ENCODE data around the gene BDP1.
"Not testable (repeated sequence)": the region's sequence is repeated elsewhere in the genome, so short reads cannot be mapped to it uniquely, and the experiment has no call there.

The BDP1 gene, protein sequence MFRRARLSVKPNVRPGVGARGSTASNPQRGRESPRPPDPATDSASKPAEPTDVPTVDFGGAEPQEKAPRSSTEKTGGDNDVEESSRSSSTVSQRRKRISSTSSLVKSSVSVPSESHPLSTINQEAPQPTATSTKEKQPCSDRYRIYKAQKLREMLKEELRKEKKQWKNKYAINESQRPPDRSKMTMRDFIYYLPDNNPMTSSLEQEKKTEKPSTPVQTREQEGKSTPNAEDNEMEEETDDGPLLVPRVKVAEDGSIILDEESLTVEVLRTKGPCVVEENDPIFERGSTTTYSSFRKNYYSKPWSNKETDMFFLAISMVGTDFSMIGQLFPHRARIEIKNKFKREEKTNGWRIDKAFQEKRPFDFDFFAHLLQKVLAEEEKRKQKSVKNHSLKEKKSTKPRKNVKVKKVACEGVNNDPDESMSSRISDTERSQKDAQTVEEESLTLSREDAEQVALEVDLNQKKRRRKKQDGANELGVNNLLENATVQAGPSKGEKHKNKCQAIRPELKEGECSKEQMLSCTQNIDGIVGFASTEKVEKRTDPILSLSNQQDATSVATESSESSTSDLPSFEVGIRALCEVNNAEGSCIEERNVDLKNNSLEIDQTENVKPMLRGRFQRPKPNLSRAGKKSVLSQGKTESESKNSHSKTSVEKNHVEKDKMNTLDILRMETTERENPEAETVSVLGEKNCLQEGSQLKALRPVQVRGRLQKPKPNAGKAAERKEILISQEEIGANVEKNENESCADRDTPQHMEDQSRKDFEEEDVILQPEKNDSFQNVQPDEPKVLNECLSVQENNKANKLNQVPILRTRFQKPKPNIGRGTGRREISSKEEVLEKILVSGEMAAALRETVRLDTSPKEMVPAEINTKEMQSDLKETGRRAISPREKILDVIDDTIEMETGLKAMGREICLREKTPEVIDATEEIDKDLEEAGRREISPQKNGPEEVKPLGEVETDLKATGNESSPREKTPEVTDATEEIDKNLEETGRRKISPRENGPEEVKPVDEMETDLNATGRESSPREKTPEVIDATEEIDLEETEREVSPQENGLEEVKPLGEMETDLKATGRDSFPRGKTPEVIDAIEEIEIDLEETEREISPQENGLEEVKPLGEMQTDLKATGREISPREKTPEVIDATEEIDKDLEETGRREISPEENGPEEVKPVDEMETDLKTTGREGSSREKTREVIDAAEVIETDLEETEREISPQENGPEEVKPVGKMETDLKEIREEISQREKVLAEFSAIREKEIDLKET (N-terminal part only)

DNA sequence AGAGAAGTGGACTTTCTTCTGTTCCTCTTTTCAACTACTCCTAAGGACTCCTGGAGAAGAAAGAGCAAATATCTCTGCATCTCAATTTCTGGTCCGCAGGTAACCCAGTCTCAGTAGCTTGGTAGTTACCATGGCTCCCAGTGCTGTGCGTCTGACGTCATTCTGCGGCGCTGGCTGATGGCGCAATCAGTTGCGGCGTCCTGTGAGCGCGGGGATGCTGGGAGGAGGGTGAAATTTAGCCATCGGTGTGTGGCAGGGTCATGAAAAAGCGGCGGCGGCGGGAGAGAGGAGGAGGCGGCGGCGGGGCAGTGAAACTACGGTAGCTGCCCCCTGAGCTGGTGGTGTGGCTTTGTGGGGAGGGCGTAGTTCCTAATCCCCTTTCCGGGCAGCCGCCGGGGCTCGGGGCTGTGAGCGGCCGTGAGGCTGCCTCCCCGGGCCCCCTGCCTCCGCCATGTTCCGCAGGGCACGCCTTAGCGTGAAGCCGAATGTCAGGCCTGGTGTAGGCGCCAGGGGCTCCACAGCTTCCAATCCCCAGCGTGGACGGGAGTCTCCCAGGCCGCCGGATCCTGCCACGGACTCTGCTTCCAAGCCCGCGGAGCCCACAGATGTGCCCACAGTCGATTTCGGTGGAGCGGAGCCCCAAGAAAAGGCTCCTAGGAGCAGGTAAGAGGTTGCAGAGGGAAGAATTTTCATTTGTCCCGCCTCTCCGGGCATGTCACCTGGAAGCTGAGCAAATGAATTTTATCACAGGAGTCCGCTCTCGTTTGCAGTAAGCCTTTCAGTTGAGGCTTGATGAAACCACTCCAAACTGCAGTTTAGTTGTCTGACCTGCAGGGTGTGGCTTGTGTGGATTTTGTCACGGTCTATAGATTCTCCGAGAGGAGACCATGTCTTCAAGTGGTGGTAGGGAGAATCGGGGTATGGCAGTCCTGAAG is at the start of gene BDP1:
TSS of gene BDP1 (plus strand) at position 225 of the 935 bp plus-strand sequence. CDS start at position 452, 227 bp downstream.
- peak; percentile 98 for DNase-seq

DNA sequence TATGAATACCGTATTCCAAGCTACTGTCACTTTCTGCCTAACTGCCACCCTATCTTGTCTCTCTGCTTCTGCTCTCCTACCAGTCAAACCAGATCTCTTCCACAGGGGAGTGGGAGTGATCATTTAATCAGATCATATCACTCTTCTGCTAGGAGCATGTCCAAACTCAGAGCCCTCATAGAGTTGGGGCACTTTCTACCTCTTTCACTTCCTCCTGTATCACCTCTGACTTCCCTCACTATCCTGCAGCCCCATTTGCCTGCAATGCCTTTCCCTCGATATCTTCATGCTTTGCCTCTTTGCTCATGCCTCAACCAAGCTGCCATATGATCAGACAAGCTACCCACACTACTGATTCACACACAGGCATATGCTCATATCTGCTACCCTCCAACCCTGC is 45.4 kb upstream of the BDP1 start:
- not testable (repeated sequence) for DNase-seq

DNA sequence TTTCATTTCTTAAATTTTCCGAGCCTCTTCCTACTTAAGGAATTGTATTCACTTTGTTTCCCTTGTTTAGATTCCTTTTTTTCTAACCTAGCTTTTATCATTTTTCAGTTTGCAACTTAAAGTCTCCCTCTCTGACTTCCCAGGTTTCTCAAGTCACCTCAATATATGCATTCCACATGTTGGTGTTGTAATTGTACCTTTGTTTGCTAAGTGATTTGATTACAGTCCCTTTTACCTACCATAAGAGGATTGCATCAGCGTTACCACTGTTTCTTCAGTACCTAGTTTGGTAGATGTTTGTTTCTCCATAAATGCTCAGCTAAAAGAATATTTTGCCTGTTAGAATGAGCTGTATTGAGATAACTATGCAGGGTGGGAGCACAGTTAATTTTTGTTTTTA is 39.8 kb upstream of the BDP1 start:
- DNase-seq = not testable (repeated sequence)

DNA sequence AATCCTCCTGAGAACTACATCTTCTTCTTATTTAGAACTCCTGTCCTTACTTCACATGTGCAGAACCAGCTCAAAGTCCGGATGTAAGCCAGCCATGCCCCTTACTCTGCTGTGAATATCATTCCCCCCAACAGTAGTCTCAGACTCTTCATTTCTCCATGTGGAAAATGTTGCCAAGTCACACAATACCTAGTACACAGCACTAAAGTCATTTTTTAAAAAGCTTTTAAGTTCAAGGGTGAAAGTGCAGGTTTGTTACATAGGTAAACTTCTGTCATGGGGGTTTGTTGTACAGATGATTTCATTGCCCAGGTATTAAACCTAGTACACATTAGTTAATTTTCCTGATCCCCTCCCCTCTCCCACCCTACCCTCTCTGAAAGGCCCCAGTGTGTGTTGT is 37.4 kb upstream of the BDP1 start:
- DNase-seq = not testable (repeated sequence)

DNA sequence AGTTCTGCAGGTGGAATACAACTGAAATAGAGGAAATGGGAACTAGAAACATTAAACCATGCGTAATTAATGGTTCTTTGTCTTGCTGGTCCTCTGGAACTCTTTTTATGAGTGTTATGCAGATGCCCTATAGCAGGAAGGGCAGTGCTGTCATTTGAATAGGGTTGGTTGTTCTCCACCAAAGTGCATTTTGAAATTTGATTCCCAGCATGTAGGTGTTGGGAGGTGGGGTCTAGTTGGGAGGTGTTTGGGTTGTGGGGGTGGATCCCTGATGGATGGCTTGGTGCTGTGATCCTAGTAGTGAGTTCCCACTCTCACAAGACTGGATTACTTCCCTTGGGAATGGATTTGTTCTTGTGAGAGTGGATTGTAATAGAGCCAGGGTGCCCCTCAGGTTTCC is 34.2 kb upstream of the BDP1 start:
- not testable (repeated sequence) for DNase-seq

DNA sequence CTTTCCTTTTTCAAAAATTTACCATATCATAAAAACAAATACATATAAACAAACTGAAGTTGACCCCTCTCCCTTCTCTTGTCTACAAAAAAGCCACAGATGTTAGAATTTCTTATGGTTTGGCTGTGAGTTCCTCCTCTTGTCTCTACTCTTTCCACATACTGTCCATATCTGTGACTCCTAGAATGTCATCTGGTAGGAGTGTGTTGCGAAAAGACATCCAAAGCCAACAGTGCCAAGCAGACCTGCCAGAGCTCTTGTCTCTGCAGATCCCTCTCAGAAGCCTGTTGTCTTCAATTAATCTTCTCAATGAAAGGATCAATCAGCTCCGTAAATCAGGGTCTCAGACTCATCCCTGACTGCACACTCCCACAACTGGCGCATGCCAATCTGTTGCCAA is 31.6 kb upstream of the BDP1 start:
- DNase-seq = not testable (repeated sequence)

DNA sequence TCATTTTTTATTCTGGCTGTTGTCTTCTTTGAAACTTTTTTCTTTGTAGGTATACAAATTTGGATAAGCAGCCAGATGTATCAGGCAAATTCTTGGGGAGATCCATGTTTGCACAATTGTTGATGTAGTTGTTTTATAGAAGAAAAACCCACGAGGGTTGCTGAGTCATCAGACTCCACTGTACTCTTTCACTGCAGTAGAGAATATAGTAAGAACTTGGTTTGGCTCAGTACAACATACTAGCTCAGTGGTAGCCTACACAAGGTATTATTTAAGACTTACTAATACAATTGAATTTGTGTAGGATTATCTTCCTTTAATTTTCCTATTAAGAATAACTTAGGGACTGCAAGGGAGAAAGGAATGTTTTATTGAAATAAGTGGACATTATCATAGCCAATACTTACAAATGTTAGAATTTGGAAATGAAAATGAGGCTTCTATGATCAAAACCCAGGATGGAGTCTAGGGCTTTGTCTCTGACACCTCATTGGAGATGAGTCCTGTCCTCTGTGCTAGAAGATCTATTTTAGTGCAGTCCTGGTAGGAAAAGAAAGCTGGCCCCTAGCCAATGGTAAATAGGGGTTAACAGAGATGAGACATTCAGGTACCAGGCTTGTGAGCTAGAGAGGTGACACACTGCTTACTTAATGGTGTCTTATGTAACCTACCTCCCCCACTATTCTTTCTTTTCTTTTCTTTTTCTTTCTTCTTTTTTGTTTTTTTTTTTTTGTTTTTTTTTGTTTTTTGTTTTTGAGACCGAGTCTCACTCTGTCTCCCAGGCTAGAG is 28.6 kb upstream of the BDP1 start:
- DNase-seq = not testable (repeated sequence)

DNA sequence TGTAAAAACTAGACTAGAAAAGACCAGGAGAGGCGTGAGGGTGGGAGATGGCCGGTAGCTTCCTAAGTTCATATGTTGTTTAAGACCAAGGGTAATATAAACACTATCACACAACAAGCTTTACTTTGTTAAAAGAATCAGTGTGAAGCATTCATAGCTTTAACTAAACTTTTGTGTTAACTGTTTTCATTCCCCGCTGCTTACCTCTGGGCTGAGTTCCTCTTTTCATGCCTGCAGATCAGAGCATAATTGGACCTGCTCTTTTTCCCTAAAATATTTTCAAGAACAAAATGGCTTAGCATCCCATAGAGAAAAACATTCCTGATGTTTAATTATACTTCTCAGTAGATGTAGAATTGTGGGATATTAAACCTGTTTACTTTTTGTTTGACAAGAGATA is 23.0 kb upstream of the BDP1 start:
- DNase-seq = not testable (repeated sequence)

DNA sequence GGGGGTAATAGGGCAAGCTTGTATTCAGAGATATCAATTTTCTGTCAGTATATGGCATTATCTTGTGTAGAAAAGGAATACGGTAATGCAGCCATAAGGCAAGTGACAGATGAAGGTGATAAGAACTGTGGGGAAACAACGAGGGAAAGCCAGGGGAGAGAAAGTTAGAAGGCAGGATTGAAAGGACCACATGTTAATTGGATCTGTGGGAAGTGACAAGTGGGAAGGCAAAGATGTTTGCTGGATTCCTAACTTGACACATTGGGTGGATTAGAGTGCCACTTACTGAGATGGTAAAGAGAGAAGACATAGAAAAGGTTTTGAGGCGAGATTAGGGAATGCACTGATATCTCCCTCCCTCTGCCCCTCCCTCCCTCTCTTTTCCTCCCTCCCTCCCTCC is 20.6 kb upstream of the BDP1 start:
- DNase-seq = not testable (repeated sequence)

DNA sequence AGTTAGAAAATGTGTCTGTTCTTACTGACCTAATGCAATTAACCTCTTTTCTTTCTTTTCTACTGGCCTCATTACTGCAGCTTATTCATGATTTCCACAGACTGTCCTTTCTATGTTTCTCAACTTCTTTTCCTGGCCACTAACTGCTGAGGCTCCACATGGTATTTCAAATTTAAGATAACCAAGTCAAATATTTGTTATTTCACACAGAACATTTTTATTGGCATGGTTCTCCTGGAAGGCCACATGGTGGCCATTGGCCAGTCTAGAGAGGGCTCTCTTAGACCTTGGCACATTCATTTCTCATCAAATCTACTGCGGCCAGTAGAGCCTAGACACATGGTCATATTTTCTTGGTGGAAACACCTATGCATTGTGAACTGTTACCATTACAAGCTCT is 13.9 kb upstream of the BDP1 start:
- DNase-seq = not testable (repeated sequence)

DNA sequence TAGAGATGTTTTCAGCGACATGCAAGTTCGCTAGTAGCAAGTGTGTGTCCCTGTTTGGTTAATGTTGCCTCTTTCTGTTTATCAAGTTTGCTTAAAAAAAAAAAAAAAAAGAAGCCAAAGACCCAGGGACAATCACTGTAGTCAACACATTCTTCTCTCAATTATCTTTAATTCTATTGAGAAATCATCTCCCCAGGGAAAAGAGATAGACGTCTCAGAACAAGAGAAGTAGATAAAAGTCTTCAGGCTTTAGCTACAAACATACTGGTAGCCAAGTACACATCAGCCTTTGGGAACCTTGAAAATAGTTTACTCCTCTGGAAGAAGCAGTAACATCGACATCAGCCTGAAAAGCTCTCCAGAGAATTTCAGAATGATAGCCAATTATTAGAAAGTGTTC is 11.6 kb upstream of the BDP1 start:
- DNase-seq = not testable (repeated sequence)

DNA sequence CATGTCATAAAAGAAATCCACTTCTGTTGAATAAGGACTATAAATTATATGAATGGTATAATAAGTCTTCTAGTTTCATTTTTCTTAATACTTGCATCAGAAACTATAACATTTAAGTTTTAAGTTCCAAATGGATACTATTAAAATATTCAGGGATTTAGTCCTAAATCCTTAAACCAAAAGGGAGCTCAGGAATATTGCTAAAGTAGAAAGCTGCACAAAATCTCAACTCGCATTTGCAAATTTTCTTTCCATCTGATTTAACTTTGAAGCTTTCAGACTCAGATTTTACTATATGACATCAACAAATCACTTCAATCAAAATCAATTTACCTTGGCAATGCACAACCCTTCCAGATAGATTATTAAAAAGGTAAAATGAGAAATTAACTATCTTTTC is 10.4 kb upstream of the BDP1 start:
- not testable (repeated sequence) for DNase-seq

DNA sequence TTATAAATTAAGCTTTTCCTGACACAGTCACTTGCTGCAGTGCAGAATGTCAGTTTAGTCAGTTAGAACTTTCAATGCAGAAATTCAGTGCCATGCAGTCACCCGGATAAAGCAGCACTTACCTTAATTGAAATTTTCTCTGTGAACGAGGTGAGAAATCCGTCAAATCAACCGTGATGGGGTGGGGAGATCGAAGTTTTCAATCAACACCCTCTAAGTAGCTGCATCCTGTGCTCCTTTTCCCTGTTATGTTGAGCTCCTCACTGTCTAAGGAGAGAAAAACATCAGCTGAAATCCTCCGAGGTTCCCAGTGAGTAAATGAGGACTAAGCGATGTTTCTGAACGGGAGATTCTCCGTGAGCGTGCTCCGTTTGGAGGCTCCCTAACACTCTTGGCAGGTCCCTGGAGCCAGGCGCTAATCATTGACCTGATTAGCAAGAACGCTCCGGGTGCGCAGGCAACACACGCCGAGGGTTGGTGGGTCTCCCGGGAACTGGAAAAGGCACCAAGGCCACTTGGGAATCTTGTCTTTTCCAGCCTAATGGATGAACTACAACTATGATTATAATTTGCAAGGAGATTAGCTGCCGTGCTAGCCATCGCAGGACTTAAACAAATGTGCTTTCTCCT is 9.8 kb upstream of the BDP1 start:
- not testable (repeated sequence) for DNase-seq

DNA sequence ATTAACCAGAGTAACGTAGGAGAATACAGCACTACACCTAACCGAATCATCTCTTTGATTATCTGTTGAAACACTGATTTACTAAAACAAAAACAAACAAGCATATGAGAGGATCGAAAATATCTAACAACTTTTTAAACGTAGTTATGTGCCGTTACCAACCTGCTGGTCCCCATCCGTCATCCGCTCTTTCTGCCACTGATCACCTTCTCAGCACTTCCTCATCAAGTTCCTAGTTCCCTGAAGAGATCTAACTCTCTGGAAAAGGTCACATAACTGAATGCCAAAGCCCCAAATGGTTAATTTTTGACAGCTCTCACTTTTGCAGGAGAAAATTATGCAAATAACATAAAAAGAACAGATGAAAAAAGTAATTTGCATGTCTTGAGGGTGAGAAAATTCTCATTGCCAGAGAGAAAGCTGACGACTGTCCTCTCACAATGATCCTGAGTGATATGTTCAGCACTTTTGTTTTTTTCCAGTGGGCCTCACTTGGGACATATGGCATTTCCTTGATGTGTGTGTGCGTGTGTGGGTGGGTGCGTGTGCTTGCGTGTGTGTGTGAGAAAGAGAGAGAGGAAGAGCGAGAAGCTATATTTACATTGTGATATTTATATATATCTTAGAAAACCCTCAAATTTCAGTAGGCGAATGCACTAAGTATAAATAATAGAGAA is 8.8 kb upstream of the BDP1 start:
- DNase-seq = not testable (repeated sequence)

DNA sequence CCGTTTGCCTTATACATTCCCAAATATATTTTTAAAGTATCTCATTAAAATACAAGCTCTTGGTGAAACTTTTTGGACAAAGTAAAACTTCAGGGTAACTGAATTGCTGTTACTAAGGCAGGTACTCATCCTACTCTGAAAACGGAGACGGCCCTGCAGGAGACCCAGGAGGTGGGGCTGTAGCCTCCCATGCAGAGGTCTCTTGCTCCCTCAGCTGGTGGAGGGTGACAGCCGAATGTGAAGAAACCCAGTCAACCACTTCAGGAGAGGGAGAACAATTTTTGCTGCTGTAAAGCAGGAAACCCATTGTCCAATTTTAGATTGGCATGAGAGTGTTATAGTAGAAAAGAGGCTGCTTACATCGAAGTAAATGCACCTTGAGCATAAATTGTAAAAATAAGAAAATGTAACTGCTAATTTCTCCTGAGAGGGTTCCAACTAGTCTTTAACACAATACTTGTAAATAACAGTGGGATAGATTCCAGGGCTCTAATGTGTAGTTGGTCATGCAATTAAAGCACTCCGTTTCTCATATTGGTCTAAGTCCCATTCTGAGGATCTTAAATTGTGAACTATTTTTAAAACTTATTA is 8.1 kb upstream of the BDP1 start:
- DNase-seq = peak; percentile 23

DNA sequence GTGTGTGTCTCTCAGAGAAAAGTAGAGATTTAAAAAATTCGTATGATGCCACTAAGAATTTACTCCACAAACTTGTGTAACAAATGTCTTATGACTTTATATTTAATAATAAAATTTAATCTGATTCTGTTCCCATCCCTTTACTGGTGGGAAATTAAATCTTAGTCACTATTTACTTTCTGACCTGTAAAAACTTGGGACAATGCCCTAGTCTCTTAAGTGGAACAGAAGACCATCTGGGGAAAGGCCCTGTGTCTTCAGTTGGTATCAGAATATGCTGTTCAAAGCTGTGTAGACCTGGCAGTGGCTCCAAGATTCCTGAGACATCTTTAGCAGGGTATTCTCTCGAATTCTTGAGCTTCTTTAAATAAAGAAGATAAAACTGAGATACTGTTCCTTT is 2.6 kb upstream of the BDP1 start:
- no peak for DNase-seq

DNA sequence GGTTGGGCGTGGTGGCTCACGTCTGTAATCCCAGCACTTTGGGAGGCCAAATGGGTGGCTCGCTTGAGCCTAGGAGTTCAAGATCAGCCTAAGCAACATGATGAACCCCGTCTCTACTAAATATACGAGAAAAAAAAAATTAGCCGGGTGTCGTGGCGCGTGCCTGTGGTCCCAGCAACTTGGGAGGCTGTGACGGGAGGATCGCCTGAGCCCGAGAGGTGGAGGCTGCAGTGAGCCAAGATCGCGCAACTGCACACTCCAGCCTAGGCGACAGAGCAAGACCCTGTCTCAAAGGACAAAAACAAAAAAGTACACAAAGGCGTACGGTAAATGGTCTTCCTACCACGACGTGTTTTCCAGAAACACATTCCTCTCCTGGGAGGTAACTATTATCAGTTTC is 538 bp upstream of the BDP1 start:
- DNase-seq = no peak

DNA sequence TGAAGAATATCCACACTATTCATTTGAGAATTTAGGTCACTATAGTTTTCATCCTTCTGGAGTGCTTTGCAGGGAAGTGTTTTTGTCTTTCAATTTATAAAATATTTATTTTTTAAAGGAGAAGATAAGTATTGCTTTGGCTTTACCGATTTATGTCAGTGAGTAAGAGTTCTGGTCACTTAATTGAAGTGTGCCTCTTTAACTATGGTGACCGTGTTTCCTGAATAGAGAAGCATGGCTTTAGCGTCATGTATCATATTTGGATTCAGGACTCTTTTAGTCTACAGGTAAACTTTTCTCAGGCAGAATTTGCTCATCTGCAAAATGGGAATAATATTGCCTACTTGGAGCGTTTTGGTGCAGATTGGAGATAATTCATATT is 902 bp downstream of the BDP1 start:
- no peak for DNase-seq

DNA sequence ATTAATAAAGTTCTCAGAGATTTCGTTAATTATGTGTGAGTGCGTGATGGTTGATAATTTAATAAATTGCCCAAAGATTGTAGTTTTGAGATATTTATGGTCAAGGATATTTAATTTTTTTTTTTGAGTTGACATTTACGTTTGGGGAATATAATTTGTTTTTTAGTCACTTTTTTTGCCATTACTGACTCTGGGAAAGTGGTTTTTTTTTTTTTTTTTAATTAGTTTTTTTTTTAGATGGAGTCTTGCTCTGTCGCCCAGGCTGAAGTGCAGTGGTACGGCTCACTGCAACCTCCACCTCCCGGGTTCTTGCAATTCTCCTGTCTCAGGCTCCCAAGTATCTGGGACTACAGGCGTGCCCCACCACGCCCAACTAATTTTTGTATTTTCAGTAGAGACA is 1.7 kb downstream of the BDP1 start:
- no peak for DNase-seq

DNA sequence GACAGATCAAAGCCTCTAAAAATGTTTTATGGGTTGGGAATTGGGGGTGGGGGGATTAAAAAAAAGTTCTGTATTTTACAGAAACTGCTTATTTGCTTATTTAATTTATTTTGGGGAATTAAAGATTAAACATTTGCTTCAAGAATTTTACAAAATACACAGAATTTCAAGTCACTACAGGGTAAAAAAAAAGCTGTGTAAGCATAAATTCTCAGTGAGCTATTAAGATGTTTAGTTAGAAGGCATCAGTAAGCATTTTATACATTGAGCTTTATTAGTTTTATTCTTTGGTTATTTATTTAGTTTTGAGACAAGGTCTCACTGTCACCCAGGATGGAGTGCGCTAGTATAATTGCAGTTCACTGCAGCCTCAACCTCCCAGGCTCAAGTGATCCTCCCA is 5.2 kb downstream of the BDP1 start:
- DNase-seq = no peak

Measured in femur (tissue), 1 donor.